ENCODE measurements around the gene ARHGAP15. TPM values are rescaled to one million over a fixed set of nuclear protein-coding genes. Genes with fewer than 3 reads are reported as not detected.
A peak's percentile ranks its signal among the peaks of the same experiment; 100 is the strongest.

ARHGAP15 gene
- total RNA-seq, 2 experiments from 2014 or later = 71.3 to 72.8 TPM

DNA sequence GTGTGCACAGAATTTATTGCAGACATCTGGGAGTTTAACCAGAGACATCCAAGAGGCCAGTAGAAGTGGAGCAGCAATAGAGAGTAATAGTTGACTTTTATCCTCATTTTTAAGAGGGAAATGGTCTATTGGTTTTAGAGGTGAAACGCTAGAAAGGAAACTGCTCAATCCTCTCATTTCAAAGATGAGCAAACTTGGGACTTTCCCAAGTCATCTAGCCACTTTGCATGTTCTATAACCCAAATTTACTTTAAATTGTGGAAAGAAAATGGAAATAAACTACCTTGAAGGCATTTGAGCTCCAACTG lies 601.7 kb downstream of the ARHGAP15 start:
- ATAC-seq = peak; percentile 35
- Mint-ChIP-seq H3K9me3 (no peaks in the 10 kb centered on the region), H3K4me1 (ENCODE audit: low read depth) (peaks cover 45% of the 10 kb centered on the region), H3K27me3 (no peaks in the 10 kb centered on the region), H3K4me3 (no peak overlapping the region), H3K36me3 (ENCODE audit: low read depth) (peaks cover 13% of the 10 kb centered on the region), H3K27ac (peak overlapping the region; percentile 94)
- ChIA-PET CTCF (interaction anchor here (0.8 kb wide), 1 partner anchor 21 kb away, joined by 3 read pairs; no protein-coding TSS in a partner anchor), POLR2A (interaction anchor here (2.0 kb wide), 1 partner anchor 41 kb away, joined by 5 read pairs; no protein-coding TSS in a partner anchor)
- intact Hi-C loops (cut with micrococcal nuclease) = no loop called here
- no peak for DNase-seq
- TF ChIP-seq, protein P1, sequence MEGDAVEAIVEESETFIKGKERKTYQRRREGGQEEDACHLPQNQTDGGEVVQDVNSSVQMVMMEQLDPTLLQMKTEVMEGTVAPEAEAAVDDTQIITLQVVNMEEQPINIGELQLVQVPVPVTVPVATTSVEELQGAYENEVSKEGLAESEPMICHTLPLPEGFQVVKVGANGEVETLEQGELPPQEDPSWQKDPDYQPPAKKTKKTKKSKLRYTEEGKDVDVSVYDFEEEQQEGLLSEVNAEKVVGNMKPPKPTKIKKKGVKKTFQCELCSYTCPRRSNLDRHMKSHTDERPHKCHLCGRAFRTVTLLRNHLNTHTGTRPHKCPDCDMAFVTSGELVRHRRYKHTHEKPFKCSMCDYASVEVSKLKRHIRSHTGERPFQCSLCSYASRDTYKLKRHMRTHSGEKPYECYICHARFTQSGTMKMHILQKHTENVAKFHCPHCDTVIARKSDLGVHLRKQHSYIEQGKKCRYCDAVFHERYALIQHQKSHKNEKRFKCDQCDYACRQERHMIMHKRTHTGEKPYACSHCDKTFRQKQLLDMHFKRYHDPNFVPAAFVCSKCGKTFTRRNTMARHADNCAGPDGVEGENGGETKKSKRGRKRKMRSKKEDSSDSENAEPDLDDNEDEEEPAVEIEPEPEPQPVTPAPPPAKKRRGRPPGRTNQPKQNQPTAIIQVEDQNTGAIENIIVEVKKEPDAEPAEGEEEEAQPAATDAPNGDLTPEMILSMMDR (IDR thresholded peaks at IDR 0.05) = no peak

- TF ChIP-seq, protein P1 (IDR thresholded peaks at IDR 0.05) = no peak
- Mint-ChIP-seq H3K4me1 (ENCODE audit: low read depth) (peaks cover 38% of the 10 kb centered on the region), H3K4me3 (no peak overlapping the region), H3K27me3 (no peaks in the 10 kb centered on the region), H3K36me3 (ENCODE audit: low read depth) (peaks cover 15% of the 10 kb centered on the region), H3K27ac (no peak overlapping the region), H3K9me3 (no peaks in the 10 kb centered on the region)
- DNase-seq (no peak), ATAC-seq (no peak)
- CTCF ChIA-PET = no interaction called here
- POLR2A ChIA-PET = no interaction called here
- intact Hi-C loops (cut with micrococcal nuclease) = no loop called here
Measured at GRCh38 chr2:143732076-143732475, 602.9 kb downstream of the ARHGAP15 start.

GRCh38 chr2:143732871-143733270 lies 603.7 kb downstream of the ARHGAP15 start:
- Mint-ChIP-seq H3K27ac (no peak overlapping the region), H3K4me1 (ENCODE audit: low read depth) (peaks cover 38% of the 10 kb centered on the region), H3K36me3 (ENCODE audit: low read depth) (peaks cover 16% of the 10 kb centered on the region), H3K4me3 (no peak overlapping the region), H3K9me3 (no peaks in the 10 kb centered on the region), H3K27me3 (no peaks in the 10 kb centered on the region)
- ChIA-PET POLR2A (no interaction called here), CTCF (no interaction called here)
- DNase-seq (no peak), ATAC-seq (no peak)
- TF ChIP-seq, protein P1 (IDR thresholded peaks at IDR 0.05) = no peak
- intact Hi-C loops (cut with micrococcal nuclease) = no loop called here

DNA sequence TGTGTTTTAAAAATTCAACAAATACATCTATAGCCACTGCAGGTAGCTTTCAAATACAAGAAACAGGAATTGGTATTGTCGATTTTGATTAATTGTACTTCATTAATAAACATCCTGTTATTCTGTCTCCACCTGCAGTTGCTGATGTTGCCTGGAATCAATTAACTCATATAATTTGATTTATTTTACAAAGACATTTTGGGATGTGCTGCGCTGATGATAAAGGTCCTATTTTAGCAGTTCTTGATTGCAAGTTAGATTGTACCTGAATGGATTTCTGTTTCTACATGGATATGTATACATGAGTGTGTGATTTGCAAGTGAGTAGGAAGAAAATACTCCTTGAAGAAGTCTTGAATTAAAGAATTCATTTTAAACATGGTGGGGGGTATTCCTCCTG lies 605.3 kb downstream of the ARHGAP15 start:
- Mint-ChIP-seq H3K36me3 (ENCODE audit: low read depth) (peaks cover 14% of the 10 kb centered on the region), H3K4me3 (no peak overlapping the region), H3K27ac (no peak overlapping the region), H3K4me1 (ENCODE audit: low read depth) (peaks cover 23% of the 10 kb centered on the region), H3K27me3 (no peaks in the 10 kb centered on the region), H3K9me3 (no peaks in the 10 kb centered on the region)
- ChIA-PET CTCF (no interaction called here), POLR2A (no interaction called here)
- DNase-seq = no peak
- ATAC-seq = no peak
- TF ChIP-seq, protein P1 (IDR thresholded peaks at IDR 0.05) = no peak
- intact Hi-C loops (cut with micrococcal nuclease) = no loop called here

GRCh38 chr2:143736904-143737303 lies 607.7 kb downstream of the ARHGAP15 start:
- no peak overlapping the region for H3K4me3 Mint-ChIP-seq
- DNase-seq (no peak), ATAC-seq (no peak)
- ChIA-PET CTCF (no interaction called here), POLR2A (no interaction called here)
- no peaks in the 10 kb centered on the region for H3K9me3 Mint-ChIP-seq
- intact Hi-C loops (cut with micrococcal nuclease) = no loop called here
- H3K27me3 Mint-ChIP-seq = no peaks in the 10 kb centered on the region
- H3K36me3 Mint-ChIP-seq (ENCODE audit: low read depth) = peaks cover 21% of the 10 kb centered on the region
- TF ChIP-seq, protein P1 (IDR thresholded peaks at IDR 0.05) = no peak
- H3K27ac Mint-ChIP-seq = no peak overlapping the region
- peaks cover under 1% of the 10 kb centered on the region for H3K4me1 Mint-ChIP-seq (ENCODE audit: low read depth)
